Fibroblast of peridontal ligament (primary cell): ENCODE measurements around the gene ARCN1.

ENCODE experiments used
- DNase-seq: peaks from one replicate; pipeline ENCODE4 v3.0.0-alpha.2; 2010; ENCODE audit errors: extremely low read depth

Gene ARCN1

GRCh38 chr11:118621071-118621783 lies 49.0 kb downstream of the ARCN1 start:
- peak; percentile 73 for DNase-seq

DNA sequence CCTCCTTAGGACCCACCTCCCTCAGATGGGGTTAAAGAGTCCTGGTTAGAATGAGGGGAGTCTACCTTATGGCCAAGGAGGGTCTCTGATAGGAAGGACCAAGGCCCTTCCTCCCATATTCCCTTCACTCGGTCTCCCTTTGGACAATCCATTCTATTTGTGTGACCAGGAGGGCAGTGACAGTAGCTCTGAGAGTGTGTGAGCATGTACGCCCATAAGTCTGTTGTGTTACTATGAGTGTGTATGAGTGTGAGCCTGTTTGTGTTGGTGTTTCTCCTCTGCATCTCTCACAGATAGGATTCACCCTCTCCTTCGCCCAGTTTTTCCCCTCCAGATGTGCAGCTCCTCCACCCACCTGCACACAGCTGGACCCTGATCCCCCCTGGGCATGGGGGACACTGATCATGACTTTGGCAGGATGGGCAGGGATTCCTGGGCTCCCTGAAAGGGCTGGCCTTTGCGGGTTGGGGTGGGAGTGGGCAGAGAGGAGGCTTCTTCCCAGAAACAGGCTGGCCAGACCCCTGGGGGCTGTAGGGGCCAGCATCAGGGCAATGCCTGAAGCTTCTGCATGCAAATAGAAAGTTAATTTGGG lies 49.7 kb downstream of the ARCN1 start:
- no peak for DNase-seq

- peak; percentile 76 for DNase-seq
Measured at GRCh38 chr11:118622376-118623268, 50.4 kb downstream of the ARCN1 start.

DNA sequence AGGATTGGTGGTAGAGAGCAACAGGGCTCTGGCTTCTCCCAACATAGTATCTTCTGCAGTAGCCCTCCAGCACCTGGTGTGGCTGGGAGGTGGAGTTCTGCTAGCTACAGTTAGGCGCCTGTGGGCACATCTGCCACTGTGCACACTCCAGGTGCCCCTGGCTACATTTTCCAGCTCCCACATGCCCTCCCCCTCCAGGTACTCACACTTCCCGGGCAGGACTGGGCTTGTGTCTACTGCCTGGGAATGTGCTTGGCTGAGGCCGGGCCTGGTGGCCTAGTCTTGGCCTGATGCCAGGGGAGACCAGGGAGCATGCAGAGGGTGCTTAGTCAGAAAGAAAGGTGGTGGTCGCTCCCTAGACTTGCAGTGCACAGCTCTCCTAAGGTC lies 51.1 kb downstream of the ARCN1 start:
- DNase-seq, result no peak

DNA sequence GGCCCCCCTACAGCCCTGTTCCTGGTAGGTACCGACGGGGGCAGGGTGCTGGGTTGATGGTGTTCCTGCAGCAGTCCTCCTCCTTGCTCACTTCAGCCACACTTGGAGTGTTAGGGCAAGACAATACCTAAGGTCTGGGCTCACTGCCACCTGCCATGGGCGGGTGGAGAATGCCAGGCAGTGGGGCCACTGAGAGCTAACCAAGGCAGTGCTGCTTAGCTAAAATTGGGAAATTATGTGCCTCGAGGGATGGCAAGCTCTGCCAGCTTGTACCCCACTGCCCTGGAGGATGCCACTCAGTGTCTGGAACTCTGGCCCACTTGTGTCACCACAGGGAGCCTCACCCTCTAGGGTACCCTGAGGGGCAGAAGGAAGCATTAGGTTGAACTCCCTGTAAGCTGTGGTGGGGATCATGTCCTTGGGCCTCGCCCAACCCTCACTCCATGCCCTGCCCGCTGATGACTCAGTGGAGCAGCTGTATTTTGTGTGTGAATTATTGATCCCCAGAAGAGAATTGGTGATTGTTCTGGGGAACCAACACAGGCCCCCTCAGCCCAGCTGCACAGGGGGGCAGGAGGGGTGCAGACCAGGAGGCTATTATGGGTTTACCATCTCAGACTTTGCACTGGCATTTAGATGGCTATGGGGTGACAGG lies 53.0 kb downstream of the ARCN1 start:
- DNase-seq, result no peak

GRCh38 chr11:118625976-118626375 lies 53.8 kb downstream of the ARCN1 start:
- DNase-seq, result no peak

DNA sequence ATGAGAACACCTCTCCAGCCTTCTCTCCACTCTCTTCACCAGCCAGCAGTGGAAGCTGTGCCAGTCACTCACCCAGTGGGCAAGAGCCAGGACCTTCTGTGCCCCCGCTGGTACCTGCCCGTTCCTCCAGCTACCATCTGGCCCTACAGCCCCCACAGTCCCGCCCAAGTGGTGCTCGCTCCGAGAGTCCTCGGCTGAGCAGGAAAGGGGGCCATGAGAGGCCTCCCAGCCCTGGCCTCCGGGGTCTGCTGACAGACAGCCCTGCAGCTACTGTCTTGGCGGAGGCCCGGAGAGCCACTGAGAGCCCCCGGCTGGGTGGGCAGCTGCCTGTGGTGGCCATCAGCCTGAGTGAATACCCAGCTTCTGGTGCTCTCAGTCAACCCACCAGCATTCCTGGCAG lies 55.4 kb downstream of the ARCN1 start:
- no peak for DNase-seq

- no peak for DNase-seq
Measured at GRCh38 chr11:118628031-118628430, 55.8 kb downstream of the ARCN1 start.

DNA sequence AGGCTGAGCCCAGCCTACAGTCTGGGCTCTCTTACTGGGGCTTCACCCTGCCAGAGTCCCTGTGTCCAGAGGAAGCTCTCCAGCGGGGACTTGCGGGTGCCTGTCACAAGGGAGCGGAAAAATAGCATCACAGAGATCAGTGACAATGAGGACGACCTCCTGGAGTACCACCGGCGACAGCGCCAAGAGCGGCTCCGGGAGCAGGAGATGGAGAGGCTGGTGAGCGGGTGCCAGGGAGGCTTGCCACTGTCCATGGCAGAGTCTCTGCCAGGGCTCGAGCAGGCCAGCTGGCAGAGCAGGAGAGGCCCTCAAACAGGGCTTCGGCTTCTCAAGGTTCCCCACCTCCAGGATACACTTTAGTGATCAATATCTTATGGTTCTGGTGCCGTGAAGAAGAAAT lies 56.2 kb downstream of the ARCN1 start:
- DNase-seq, result no peak

DNA sequence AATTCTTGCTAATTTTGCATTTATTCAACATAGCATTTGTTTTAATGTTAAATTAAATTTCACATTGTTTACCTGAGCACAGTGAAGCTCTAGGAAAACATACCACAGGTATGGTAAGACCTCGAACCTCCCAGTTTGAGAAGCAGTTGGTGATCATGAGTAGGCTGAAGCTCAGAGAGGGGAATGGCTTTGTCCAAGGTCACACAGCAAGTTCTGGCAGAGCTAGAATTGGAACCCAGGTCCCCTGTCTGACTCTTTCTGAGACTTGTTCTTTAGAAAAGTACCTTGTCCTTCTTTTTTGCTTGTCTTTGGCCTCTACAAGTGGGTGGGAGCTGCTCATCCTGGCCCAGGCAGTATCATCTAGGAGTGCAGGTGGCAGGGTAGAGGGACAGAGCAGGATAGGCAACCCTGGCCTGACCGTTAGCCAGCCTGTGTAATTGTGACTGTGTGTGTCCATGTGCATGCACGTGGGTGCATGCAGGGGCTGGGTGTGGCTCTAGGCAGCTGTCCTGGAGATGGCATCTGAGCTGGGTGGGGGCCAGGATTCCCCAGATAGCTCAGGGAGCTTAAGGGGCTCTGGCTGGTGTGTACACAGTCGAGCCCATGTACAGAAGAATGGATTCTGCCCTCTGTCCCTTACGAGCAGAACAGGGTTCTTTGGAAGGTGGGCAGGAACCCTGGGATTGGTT lies 56.8 kb downstream of the ARCN1 start:
- DNase-seq, result no peak

- no peak for DNase-seq
Measured at GRCh38 chr11:118629761-118630661, 57.8 kb downstream of the ARCN1 start.

DNA sequence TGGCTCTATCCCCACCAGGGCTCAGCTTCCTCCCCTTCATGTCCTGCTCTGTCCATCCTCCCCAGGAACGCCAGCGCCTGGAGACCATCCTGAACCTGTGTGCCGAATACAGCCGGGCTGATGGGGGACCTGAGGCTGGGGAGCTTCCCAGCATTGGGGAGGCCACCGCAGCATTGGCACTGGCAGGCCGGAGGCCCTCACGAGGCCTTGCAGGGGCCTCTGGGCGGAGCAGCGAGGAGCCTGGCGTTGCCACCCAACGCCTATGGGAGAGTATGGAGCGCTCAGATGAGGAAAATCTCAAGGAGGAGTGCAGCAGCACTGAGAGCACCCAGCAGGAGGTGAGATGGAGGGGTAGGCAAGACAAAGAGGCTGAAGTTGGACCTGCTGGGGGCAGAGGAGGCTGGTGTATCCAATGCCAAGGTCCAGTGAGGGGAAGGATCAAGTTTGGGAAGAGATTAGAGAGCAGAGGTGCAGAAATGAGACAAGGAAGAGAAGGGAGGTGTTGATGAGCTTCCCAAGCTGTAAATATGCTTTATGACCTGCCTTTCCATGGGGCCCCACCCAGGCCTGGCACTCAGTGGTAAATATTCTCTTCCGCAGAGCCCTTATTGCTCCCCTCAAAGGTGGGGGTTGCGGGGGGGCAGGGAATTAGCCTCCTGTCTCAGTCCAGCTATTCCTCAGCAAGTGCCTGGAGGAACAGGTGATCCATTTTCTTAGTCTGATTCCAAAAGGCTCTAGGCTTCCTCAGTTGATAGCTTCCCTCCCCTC lies 59.1 kb downstream of the ARCN1 start:
- DNase-seq, result no peak

- no peak for DNase-seq
Measured at GRCh38 chr11:118632577-118633318, 60.5 kb downstream of the ARCN1 start.

DNA sequence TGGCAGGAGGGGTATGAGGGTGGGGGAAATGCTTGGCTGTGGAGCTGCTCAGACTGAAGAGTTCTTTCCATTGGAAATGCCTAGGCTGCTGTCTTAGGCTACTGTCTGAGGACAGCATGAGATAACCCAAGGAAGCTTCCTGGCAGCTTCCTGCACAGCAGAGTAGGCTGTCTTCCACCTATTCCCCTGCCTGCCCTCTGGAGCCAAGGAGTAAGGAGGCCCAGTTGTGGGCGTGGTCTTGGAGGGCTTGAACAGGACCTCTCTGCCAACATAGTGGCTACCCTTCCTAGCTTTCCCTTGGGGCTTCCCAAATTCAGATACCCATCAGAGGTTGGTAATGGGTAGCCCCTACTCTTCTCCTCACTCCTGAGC lies 61.1 kb downstream of the ARCN1 start:
- DNase-seq, result no peak

- no peak for DNase-seq
Measured at GRCh38 chr11:118633979-118634378, 61.8 kb downstream of the ARCN1 start.

DNA sequence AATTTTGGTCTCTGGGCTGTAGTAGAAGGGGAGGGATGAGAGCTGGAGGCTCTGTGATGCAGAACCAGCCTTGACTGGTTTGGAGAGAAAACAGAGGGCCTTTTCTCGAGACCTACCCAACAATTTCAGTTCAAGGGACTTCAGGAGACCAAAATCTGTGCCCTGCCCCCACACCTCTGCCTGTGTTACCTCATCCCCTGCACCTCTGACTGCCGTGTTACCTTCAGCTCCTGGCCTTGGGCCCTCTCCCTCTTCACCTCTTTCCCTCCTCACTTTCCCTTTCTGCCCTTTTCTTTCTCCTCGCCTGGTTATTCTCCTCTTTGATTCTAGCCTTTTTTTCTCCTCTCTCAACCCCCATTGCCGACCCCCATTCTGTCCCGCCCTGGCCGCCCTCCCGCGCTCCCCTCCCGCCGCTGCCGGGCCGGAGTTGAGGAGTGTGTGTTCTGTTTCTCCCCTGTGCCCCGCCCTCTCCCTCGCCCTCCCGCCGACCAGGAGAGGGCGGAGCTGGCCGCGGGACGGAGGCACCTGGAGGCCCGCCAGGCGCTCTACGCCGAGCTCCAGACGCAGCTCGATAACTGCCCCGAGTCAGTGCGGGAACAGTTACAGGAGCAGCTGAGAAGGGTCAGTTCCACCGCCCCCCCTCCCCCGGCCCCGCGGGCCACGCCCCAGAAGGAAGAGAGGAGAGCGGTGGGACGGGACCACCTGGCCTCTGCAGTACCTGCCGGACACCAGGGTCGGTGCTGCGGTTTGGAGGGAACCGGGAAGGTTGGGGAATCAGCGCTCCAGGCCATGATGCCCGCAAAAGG lies 62.4 kb downstream of the ARCN1 start:
- peak; percentile 52 for DNase-seq

GRCh38 chr11:118635237-118635591 lies 63.0 kb downstream of the ARCN1 start:
- no peak for DNase-seq

DNA sequence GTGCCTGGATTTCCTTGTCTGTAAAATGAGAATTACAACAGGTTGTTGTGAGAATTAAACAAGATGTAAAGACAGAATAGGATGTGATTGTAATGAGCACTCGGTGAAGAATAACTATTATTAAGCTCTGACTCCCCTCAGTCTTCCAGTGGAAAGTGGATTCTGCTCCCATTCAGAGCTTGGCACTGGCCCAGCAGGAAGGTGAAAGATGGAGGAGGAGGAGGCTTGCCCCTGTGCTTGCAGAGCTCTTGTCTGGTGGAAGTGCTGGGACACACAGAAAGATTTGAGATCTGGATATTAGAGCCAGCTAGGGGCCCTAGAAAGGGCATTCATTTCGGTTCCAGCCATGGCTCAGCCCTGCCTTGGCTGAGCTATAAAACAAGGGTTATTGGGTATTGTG lies 63.4 kb downstream of the ARCN1 start:
- no peak for DNase-seq
